K562 (cell line): Measurements from ENCODE around the gene C1orf105.

Experiments used
- BCL6 ChIP-seq: fragments of 250-450 bp; sonication (Bioruptor Pico); IDR thresholded peaks from 2 replicates; pipeline ENCODE4 v1.4.0; 2020
- CTCF ChIP-seq, 3 experiments: IDR thresholded peaks in 2 of 3; conservative IDR thresholded peaks in 1 of 3; 2 replicates each; pipeline ENCODE4 v1.5.1; 2011 to 2012; ENCODE audit warnings: low read length in 3 of 3, mild to moderate bottlenecking in 3 of 3, control low read depth in 2 of 3, improper control_type of control experiment in 1 of 3, inconsistent platforms in 1 of 3, low read depth in 1 of 3, mixed read lengths in 1 of 3, moderate library complexity in 1 of 3; ENCODE audit not compliant: insufficient read depth in 2 of 3
- ELF1 ChIP-seq: fragments of 200-800 bp; sonication (Bioruptor generic); IDR thresholded peaks from 2 replicates; pipeline ENCODE4 v1.6.1; 2016; ENCODE audit warnings: missing genetic modification characterization, missing compliant biosample characterization
- FOXK2 ChIP-seq, 2 experiments: fragments of 450-650 bp; IDR thresholded peaks in 1 of 2; conservative IDR thresholded peaks in 1 of 2; 2 replicates each; pipeline ENCODE4 v1.6.1; 2016; ENCODE audit warnings: low read depth in 2 of 2, mild to moderate bottlenecking in 1 of 2
- FOXM1 ChIP-seq, 2 experiments: fragments of 450-650 bp in 1 of 2; sonication (generic) in 1 of 2; formaldehyde crosslinking in 1 of 2; IDR thresholded peaks; 2 replicates each; pipeline versions ENCODE4 v1.6.1 to v1.9.0; 2017 to 2022; ENCODE audit warnings: low read depth in 2 of 2, mild to moderate bottlenecking in 2 of 2, missing genetic modification reagents in 1 of 2, moderate library complexity in 1 of 2
- HNRNPL ChIP-seq: fragments of 200-400 bp; formaldehyde crosslinking; IDR thresholded peaks from 2 replicates; pipeline ENCODE4 v1.6.1; 2017; ENCODE audit warnings: low read depth, mild to moderate bottlenecking, low read length
- MAX ChIP-seq: sonication (generic); formaldehyde crosslinking; IDR thresholded peaks from 2 replicates; pipeline ENCODE4 v1.9.0; 2022; ENCODE audit warnings: mild to moderate bottlenecking, missing genetic modification reagents
- POLR2AphosphoS5 ChIP-seq: IDR thresholded peaks from 2 replicates; pipeline ENCODE4 v1.6.1; 2011; ENCODE audit warnings: mild to moderate bottlenecking, low read depth, low read length, moderate library complexity; ENCODE audit not compliant: control insufficient read depth, insufficient read depth
- RREB1 ChIP-seq: fragments of 250-450 bp; sonication (Bioruptor Pico); IDR thresholded peaks from 2 replicates; pipeline ENCODE4 v1.4.0; 2020
- ZNF655 ChIP-seq: fragments of 250-450 bp; sonication (Bioruptor Pico); IDR thresholded peaks from 2 replicates; pipeline ENCODE4 v1.5.0; 2021

GRCh38 chr1:172393354-172393753 lies 27.1 kb upstream of the C1orf105 start:
- TF ChIP-seq CTCF (IDR thresholded peaks at IDR 0.05 in 2 of 3, conservative IDR thresholded peaks at IDR 0.05 in 1 of 3; ENCODE audit: insufficient read depth in 2 of 3, low read depth in 1 of 3, low read length in 3 of 3) (no peak), FOXK2 (conservative IDR thresholded peaks at IDR 0.05 in 1 of 2, IDR thresholded peaks at IDR 0.05 in 1 of 2; ENCODE audit: low read depth in 2 of 2) (no peak), ELF1 (no peak), BCL6 (CRISPR knock-in tag) (no peak), POLR2AphosphoS5 (no peak), ZNF655 (CRISPR knock-in tag) (no peak), MAX (CRISPR knock-in tag) (no peak), RREB1 (CRISPR knock-in tag) (no peak), HNRNPL (no peak), FOXM1 (IDR thresholded peaks at IDR 0.05; ENCODE audit: low read depth) (no peak), FOXM1 (CRISPR knock-in tag; IDR thresholded peaks at IDR 0.05; ENCODE audit: low read depth) (no peak)
